HEK293 (cell line): Measurements from ENCODE around the gene DMD.

Source experiments
- ZNF510 ChIP-seq: fragments of 450-650 bp; formaldehyde crosslinking; IDR thresholded peaks from 2 replicates; pipeline ENCODE4 v1.5.1; 2018; ENCODE audit warnings: mild to moderate bottlenecking, missing genetic modification characterization, missing biosample characterization; ENCODE audit not compliant: insufficient replicate concordance
- ZNF837 ChIP-seq: fragments of 450-650 bp; formaldehyde crosslinking; IDR thresholded peaks from 2 replicates; pipeline ENCODE4 v1.5.1; 2016; ENCODE audit warnings: missing biosample characterization, missing genetic modification characterization
- TF ChIP-seq, protein P1 (sequence below): fragments of 450-650 bp; formaldehyde crosslinking; IDR thresholded peaks from 2 replicates; pipeline ENCODE4 v1.5.1; 2016; ENCODE audit warnings: missing biosample characterization, missing genetic modification characterization

DNA sequence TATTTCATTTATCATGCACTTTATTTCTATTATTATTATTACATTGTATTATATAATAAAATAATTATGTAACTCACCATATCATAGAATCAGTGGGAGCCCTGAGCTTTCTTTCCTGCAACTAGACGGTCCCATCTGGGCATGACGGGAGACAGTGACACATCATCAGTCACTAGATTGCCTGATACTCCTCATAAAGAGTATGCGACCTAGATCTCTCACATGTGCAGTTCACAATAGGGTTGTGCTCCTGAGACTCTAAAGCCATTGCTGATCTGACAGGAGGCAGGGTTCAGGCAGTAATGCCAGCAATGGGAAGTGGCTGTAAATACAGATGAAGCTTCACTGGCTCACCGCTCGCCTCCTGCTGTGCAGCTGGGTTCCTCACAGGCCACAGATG is 62.3 kb downstream of the DMD start:
- TF ChIP-seq ZNF510 (no peak), ZNF837 (tag by site-specific recombination) (no peak)
- TF ChIP-seq, protein P1, sequence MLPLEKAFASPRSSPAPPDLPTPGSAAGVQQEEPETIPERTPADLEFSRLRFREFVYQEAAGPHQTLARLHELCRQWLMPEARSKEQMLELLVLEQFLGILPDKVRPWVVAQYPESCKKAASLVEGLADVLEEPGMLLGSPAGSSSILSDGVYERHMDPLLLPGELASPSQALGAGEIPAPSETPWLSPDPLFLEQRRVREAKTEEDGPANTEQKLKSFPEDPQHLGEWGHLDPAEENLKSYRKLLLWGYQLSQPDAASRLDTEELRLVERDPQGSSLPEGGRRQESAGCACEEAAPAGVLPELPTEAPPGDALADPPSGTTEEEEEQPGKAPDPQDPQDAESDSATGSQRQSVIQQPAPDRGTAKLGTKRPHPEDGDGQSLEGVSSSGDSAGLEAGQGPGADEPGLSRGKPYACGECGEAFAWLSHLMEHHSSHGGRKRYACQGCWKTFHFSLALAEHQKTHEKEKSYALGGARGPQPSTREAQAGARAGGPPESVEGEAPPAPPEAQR: no peak
